Erythroblast (primary cell): ENCODE results near the gene ELF1.

ENCODE experiments used
- GATA1 ChIP-seq: IDR thresholded peaks from 2 replicates; pipeline ENCODE4 v1.6.1; 2011; ENCODE audit warnings: low read depth, mild to moderate bottlenecking, control low read depth, low read length, moderate library complexity
- POLR2A ChIP-seq: IDR thresholded peaks from 2 replicates; pipeline ENCODE4 v1.6.1; 2011; ENCODE audit warnings: mild to moderate bottlenecking, low read length

DNA sequence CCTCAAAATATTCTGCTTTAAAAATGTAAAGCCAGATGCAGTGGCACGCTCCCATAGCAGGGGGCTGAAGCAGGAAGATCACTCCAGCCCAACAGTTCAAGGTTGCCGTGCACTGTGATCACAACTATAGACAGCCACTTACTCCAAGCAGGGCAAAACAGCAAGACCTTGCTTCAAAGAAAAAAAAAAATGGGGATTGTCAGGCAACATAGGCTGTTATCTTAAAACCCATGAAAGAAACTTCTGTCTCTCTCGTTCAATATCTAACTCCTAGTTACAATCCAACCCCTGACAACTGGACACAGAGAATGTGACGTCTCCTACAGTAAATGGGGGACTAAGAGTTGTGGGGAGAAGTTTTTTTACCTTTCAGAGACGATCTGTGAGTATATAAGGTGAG, 17.4 kb downstream of the ELF1 start:
- TF ChIP-seq POLR2A (no peak), GATA1 (no peak)
